ENCODE results near the gene SH3BP2.

Gene SH3BP2

GRCh38 chr4:2871911-2872310 is 79.0 kb downstream of the SH3BP2 start:
- FAIRE-seq (no peak), DNase-seq (ENCODE audit: insufficient read length) (no peak)
- TF ChIP-seq TAF1 (IDR thresholded peaks at IDR 0.05; ENCODE audit: borderline replicate concordance, low read depth, low read length) (no peak), POLR2A (IDR thresholded peaks at IDR 0.05; ENCODE audit: low read depth, low read length) (no peak), POLR2AphosphoS5 (IDR thresholded peaks at IDR 0.05; ENCODE audit: low read depth, low read length) (no peak)

GRCh38 chr4:2873329-2873728 is 80.4 kb downstream of the SH3BP2 start:
- FAIRE-seq (no peak), DNase-seq (ENCODE audit: insufficient read length) (no peak)
- TF ChIP-seq TAF1 (IDR thresholded peaks at IDR 0.05; ENCODE audit: borderline replicate concordance, low read depth, low read length) (no peak), POLR2A (IDR thresholded peaks at IDR 0.05; ENCODE audit: low read depth, low read length) (no peak), POLR2AphosphoS5 (IDR thresholded peaks at IDR 0.05; ENCODE audit: low read depth, low read length) (no peak)

- FAIRE-seq (no peak), DNase-seq (ENCODE audit: insufficient read length) (no peak)
- TF ChIP-seq POLR2AphosphoS5 (IDR thresholded peaks at IDR 0.05; ENCODE audit: low read depth, low read length) (no peak), TAF1 (IDR thresholded peaks at IDR 0.05; ENCODE audit: borderline replicate concordance, low read depth, low read length) (no peak), POLR2A (IDR thresholded peaks at IDR 0.05; ENCODE audit: low read depth, low read length) (no peak)
Observed at GRCh38 chr4:2874861-2875260, 82.0 kb downstream of the SH3BP2 start.

GRCh38 chr4:2875556-2875955 is 82.7 kb downstream of the SH3BP2 start:
- no peak for TF ChIP-seq POLR2AphosphoS5 (IDR thresholded peaks at IDR 0.05; ENCODE audit: low read depth, low read length)
- no peak for FAIRE-seq
- DNase-seq (ENCODE audit: insufficient read length), result no peak

- TF ChIP-seq POLR2AphosphoS5 (IDR thresholded peaks at IDR 0.05; ENCODE audit: low read depth, low read length) (no peak), POLR2A (IDR thresholded peaks at IDR 0.05; ENCODE audit: low read depth, low read length) (no peak), TAF1 (IDR thresholded peaks at IDR 0.05; ENCODE audit: borderline replicate concordance, low read depth, low read length) (no peak)
- FAIRE-seq (no peak), DNase-seq (ENCODE audit: insufficient read length) (no peak)
Observed at GRCh38 chr4:2878346-2878745, 85.5 kb downstream of the SH3BP2 start.

GRCh38 chr4:2879026-2879425 is 86.1 kb downstream of the SH3BP2 start:
- FAIRE-seq, result no peak
- no peak for TF ChIP-seq POLR2A (IDR thresholded peaks at IDR 0.05; ENCODE audit: low read depth, low read length)
- no peak for TF ChIP-seq TAF1 (IDR thresholded peaks at IDR 0.05; ENCODE audit: borderline replicate concordance, low read depth, low read length)
- TF ChIP-seq POLR2AphosphoS5 (IDR thresholded peaks at IDR 0.05; ENCODE audit: low read depth, low read length), result no peak
- no peak for DNase-seq (ENCODE audit: insufficient read length)

- no peak for TF ChIP-seq POLR2AphosphoS5 (IDR thresholded peaks at IDR 0.05; ENCODE audit: low read depth, low read length)
- no peak for TF ChIP-seq POLR2A (IDR thresholded peaks at IDR 0.05; ENCODE audit: low read depth, low read length)
- no peak for TF ChIP-seq TAF1 (IDR thresholded peaks at IDR 0.05; ENCODE audit: borderline replicate concordance, low read depth, low read length)
- FAIRE-seq, result no peak
- DNase-seq (ENCODE audit: insufficient read length), result no peak
Observed at GRCh38 chr4:2881431-2881830, 88.5 kb downstream of the SH3BP2 start.

GRCh38 chr4:2882341-2882740 is 89.5 kb downstream of the SH3BP2 start:
- TF ChIP-seq TAF1 (IDR thresholded peaks at IDR 0.05; ENCODE audit: borderline replicate concordance, low read depth, low read length) (no peak), POLR2A (IDR thresholded peaks at IDR 0.05; ENCODE audit: low read depth, low read length) (no peak), POLR2AphosphoS5 (IDR thresholded peaks at IDR 0.05; ENCODE audit: low read depth, low read length) (no peak)
- FAIRE-seq, result no peak
- no peak for DNase-seq (ENCODE audit: insufficient read length)

GRCh38 chr4:2886161-2886560 is 93.3 kb downstream of the SH3BP2 start:
- DNase-seq (ENCODE audit: insufficient read length), result no peak
- TF ChIP-seq POLR2AphosphoS5 (IDR thresholded peaks at IDR 0.05; ENCODE audit: low read depth, low read length) (no peak), TAF1 (IDR thresholded peaks at IDR 0.05; ENCODE audit: borderline replicate concordance, low read depth, low read length) (no peak), POLR2A (IDR thresholded peaks at IDR 0.05; ENCODE audit: low read depth, low read length) (no peak)
- no peak for FAIRE-seq

- no peak for DNase-seq (ENCODE audit: insufficient read length)
- FAIRE-seq, result no peak
- TF ChIP-seq POLR2A (IDR thresholded peaks at IDR 0.05; ENCODE audit: low read depth, low read length) (no peak), TAF1 (IDR thresholded peaks at IDR 0.05; ENCODE audit: borderline replicate concordance, low read depth, low read length) (no peak), POLR2AphosphoS5 (IDR thresholded peaks at IDR 0.05; ENCODE audit: low read depth, low read length) (no peak)
Observed at GRCh38 chr4:2886622-2887021, 93.7 kb downstream of the SH3BP2 start.

GRCh38 chr4:2887343-2887742 is 94.5 kb downstream of the SH3BP2 start:
- TF ChIP-seq TAF1 (IDR thresholded peaks at IDR 0.05; ENCODE audit: borderline replicate concordance, low read depth, low read length) (no peak), POLR2AphosphoS5 (IDR thresholded peaks at IDR 0.05; ENCODE audit: low read depth, low read length) (no peak), POLR2A (IDR thresholded peaks at IDR 0.05; ENCODE audit: low read depth, low read length) (no peak)
- DNase-seq (ENCODE audit: insufficient read length) (no peak), FAIRE-seq (no peak)

GRCh38 chr4:2888886-2889285 is 96.0 kb downstream of the SH3BP2 start:
- DNase-seq (ENCODE audit: insufficient read length) (no peak), FAIRE-seq (no peak)
- no peak for TF ChIP-seq POLR2AphosphoS5 (IDR thresholded peaks at IDR 0.05; ENCODE audit: low read depth, low read length)
- no peak for TF ChIP-seq TAF1 (IDR thresholded peaks at IDR 0.05; ENCODE audit: borderline replicate concordance, low read depth, low read length)
- no peak for TF ChIP-seq POLR2A (IDR thresholded peaks at IDR 0.05; ENCODE audit: low read depth, low read length)
